ENCODE data around the gene MYL5.

Gene MYL5

GRCh38 chr4:674172-675035 lies at the start of gene MYL5, which contains the start of gene ATP5ME:
TSS of gene MYL5 (plus strand) at chr4:674542. CDS start at chr4:678027, 3,485 bp downstream.
TSS of gene ATP5ME (minus strand) at chr4:674276. CDS start at chr4:674247, 29 bp downstream.
- H3K36me3 ChIP-seq (ENCODE audit: control insufficient read depth in 2 of 2, insufficient read depth in 1 of 2, low read length in 2 of 2): peaks cover 0 to 35% of the 10 kb centered on the region in 2 experiments; a peak in 2 of 3 replicates
- peak within 1 kb of the TSS; percentile 76 for H3K27ac ChIP-seq (ENCODE audit: extremely low read depth, low read depth, low read length)
- H3K4me1 ChIP-seq (ENCODE audit: control insufficient read depth, insufficient read depth, low read length): peaks cover 3% of the 10 kb centered on the region
- no peaks in the 10 kb centered on the region for H3K9me3 ChIP-seq (ENCODE audit: control insufficient read depth, insufficient read depth, low read depth, low read length)
- POLR2A ChIA-PET: interaction anchor here (0.6 to 1.4 kb wide), 5 partner anchors 10 to 72 kb away, joined by 4 to 5 read pairs (median 4); no protein-coding TSS in a partner anchor
- peak within 1 kb of the TSS; percentile 77 for H3K4me3 ChIP-seq (ENCODE audit: low read depth, low read length)
- CTCF ChIA-PET: interaction anchor here (0.6 to 2.4 kb wide), 3 partner anchors 10 to 262 kb away, joined by 3 to 6 read pairs (median 3); no protein-coding TSS in a partner anchor
- TF ChIP-seq SCRT2 (tag by site-specific recombination; IDR thresholded peaks at IDR 0.05) (no peak), WT1 (tag by site-specific recombination; IDR thresholded peaks at IDR 0.05) (no peak), ZNF76 (tag by site-specific recombination; IDR thresholded peaks at IDR 0.05; ENCODE audit: borderline replicate concordance, low read depth) (peak; percentile 46; the same call in 1 of the 2 replicates), ZNF221 (tag by site-specific recombination; IDR thresholded peaks at IDR 0.05; ENCODE audit: borderline replicate concordance) (no peak), ZBTB48 (tag by site-specific recombination; IDR thresholded peaks at IDR 0.05) (no peak), SCRT1 (tag by site-specific recombination; IDR thresholded peaks at IDR 0.05; ENCODE audit: borderline replicate concordance) (no peak), ZNF202 (tag by site-specific recombination; IDR thresholded peaks at IDR 0.05; ENCODE audit: borderline replicate concordance) (no peak), ZNF777 (tag by site-specific recombination; IDR thresholded peaks at IDR 0.05; ENCODE audit: borderline replicate concordance) (no peak), ZNF518A (tag by site-specific recombination; conservative IDR thresholded peaks at IDR 0.05; ENCODE audit: low read depth) (peak; percentile 63), ZFP41 (tag by site-specific recombination; IDR thresholded peaks at IDR 0.05; ENCODE audit: borderline replicate concordance) (no peak), ZNF223 (tag by site-specific recombination; IDR thresholded peaks at IDR 0.05) (peak; percentile 94), ZSCAN16 (tag by site-specific recombination; IDR thresholded peaks at IDR 0.05) (no peak), ZNF530 (tag by site-specific recombination; IDR thresholded peaks at IDR 0.05; ENCODE audit: low read depth) (no peak), ZNF24 (tag by site-specific recombination; IDR thresholded peaks at IDR 0.05) (no peak), ZNF660 (tag by site-specific recombination; IDR thresholded peaks at IDR 0.05) (no peak), ZNF155 (tag by site-specific recombination; IDR thresholded peaks at IDR 0.05) (no peak), SETDB1 (IDR thresholded peaks at IDR 0.05; ENCODE audit: insufficient read length, low read length) (no peak), RBAK (tag by site-specific recombination; IDR thresholded peaks at IDR 0.05) (no peak), ZXDB (tag by site-specific recombination; IDR thresholded peaks at IDR 0.05) (no peak), ZNF629 (tag by site-specific recombination; IDR thresholded peaks at IDR 0.05) (peak; percentile 94), REPIN1 (tag by site-specific recombination; IDR thresholded peaks at IDR 0.05; ENCODE audit: low read depth) (no peak), ZNF645 (tag by site-specific recombination; IDR thresholded peaks at IDR 0.05) (no peak), ZNF585B (tag by site-specific recombination; IDR thresholded peaks at IDR 0.05) (no peak), ZNF610 (tag by site-specific recombination; IDR thresholded peaks at IDR 0.05; ENCODE audit: borderline replicate concordance) (no peak), ZNF843 (tag by site-specific recombination; IDR thresholded peaks at IDR 0.05) (0 out of 2 replicates have a peak, but pooled peaks have one; percentile 20), ZNF138 (tag by site-specific recombination; IDR thresholded peaks at IDR 0.05; ENCODE audit: borderline replicate concordance) (no peak), ZBTB26 (tag by site-specific recombination; optimal IDR thresholded peaks at IDR 0.05) (peak; percentile 98), EGR2 (tag by site-specific recombination; IDR thresholded peaks at IDR 0.05; ENCODE audit: low read depth) (peak; percentile 59), KLF10 (tag by site-specific recombination; IDR thresholded peaks at IDR 0.05) (peak; percentile 41; the same call in 1 of the 2 replicates), ZNF2 (tag by site-specific recombination; IDR thresholded peaks at IDR 0.05) (no peak; the same call in 1 of the 2 replicates)

Data from HEK293 (cell line).